Activated CD4-positive, alpha-beta T cell treated with anti-CD3 and anti-CD28 coated beads, Interleukin-2, amount 10 ng/mL, durations not matched to agents 24 days and 14 days (primary cell): ENCODE data around the gene SNX14. TPM values are rescaled to one million over a fixed set of nuclear protein-coding genes. Genes with fewer than 3 reads are reported as not detected.
A peak's percentile ranks its signal among the peaks of the same experiment; 100 is the strongest.
"Not testable (repeated sequence)": the region's sequence is repeated elsewhere in the genome, so short reads cannot be mapped to it uniquely, and the experiment has no call there.

Experiments
- DNase-seq: peaks from one replicate; pipeline ENCODE4 v3.0.0; 2022
- H3K27ac Mint-ChIP-seq: one replicate; pipeline ENCODE4 v1.8.0; 2022; ENCODE audit warnings: mild to moderate bottlenecking, mixed read lengths
- H3K27me3 Mint-ChIP-seq: one replicate; pipeline ENCODE4 v1.8.0; 2022; ENCODE audit warnings: mixed read lengths
- H3K36me3 Mint-ChIP-seq: one replicate; pipeline ENCODE4 v1.8.0; 2022; ENCODE audit warnings: low read depth, mild to moderate bottlenecking, mixed read lengths
- H3K4me1 Mint-ChIP-seq: one replicate; pipeline ENCODE4 v1.8.0; 2021; ENCODE audit warnings: mixed read lengths
- H3K4me3 Mint-ChIP-seq: one replicate; pipeline ENCODE4 v1.8.0; 2022; ENCODE audit warnings: mild to moderate bottlenecking, moderate library complexity, mixed read lengths
- H3K9me3 Mint-ChIP-seq: one replicate; pipeline ENCODE4 v1.8.0; 2021; ENCODE audit warnings: mixed read lengths
- intact Hi-C: fragments of 100-400 bp; cut with micrococcal nuclease; formaldehyde crosslinking; loops from one replicate; pipeline ENCODE4 v1.15.1; 2023
- total RNA-seq: library from RNA; stranded (reverse); gene quantifications from 2 replicates; pipeline ENCODE4 v1.2.3, GENCODE V29; 2022

SNX14 gene
- total RNA-seq, 1 donor from 2014 or later: 47.1 TPM

DNA sequence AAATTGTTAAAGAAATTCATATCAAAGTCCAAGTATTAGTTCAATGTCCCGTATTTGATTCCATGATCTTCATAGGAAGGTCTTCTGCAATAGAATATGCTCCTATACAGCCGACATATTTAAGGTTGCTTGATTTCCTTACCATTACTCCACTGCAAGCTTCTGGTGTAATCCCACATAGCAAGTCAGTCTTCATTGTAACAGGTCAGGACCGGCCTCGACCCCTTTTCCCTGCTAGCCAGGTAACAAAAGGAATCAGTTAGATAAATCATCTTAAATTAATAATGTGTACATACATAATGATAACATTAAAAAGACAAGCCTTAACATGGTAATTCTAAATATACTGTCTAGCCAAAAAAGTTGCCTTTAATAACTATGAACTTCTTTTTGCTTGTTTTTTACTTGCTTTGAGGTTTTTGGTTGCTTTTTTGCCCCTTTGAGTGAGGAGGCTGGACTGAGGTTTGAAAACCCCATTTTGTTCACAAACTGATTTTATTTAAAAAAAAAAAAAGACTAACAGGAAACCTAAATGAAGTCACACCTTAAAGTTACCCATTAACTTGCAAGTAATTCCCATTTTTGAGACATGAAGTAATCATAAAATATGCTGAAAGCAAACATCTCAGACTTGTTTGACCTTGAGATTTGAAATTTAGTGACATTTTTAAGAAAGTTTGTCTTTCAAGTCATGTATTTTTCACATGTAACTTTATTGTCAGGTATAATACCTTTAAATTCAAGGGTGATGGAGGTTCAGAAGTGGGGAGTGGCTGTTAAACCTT, 19.2 kb upstream of the SNX14 start:
- no peak overlapping the region for H3K4me3 Mint-ChIP-seq

DNA sequence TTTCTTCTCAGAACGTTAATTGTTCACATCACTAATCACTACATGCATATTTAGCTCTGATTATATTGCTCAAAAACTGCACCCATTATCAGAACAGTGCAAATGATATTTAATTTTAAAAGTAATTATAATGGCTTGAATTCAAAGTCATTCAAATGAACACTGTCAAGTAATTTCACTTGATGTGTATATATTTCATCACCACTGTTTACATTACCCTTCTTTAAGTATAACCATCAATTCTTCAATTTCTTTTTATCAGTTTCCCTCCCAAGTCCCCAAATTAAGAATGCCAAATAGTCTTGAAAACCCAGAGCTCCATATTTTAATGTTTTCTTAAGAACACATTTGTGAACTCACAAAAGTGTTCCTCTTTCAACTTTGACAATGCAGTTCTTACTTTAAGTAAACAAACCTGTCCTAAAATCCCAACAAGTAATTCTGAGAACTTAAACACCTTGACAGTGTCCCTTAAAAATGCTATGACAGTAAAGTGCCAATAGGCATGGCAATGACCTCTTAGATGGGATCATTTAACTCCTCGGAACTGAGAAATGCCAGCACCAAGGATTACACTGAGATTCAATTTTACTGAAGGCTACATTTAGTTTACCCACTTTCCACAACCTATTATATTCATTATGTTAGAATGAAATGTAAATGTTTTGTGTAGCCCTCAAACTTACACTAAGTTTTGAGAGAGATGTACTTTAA, 16.7 kb upstream of the SNX14 start:
- H3K4me1 Mint-ChIP-seq: peaks cover 4% of the 10 kb centered on the region

More for the DNA sequence above, 19.2 kb upstream of the SNX14 start:
- Mint-ChIP-seq H3K4me1 (peaks cover 6% of the 10 kb centered on the region), H3K27me3 (no peaks in the 10 kb centered on the region), H3K36me3 (peaks cover 62% of the 10 kb centered on the region), H3K27ac (no peak overlapping the region), H3K9me3 (no peaks in the 10 kb centered on the region)
- intact Hi-C loops: no loop called here
- no peak for DNase-seq

DNA sequence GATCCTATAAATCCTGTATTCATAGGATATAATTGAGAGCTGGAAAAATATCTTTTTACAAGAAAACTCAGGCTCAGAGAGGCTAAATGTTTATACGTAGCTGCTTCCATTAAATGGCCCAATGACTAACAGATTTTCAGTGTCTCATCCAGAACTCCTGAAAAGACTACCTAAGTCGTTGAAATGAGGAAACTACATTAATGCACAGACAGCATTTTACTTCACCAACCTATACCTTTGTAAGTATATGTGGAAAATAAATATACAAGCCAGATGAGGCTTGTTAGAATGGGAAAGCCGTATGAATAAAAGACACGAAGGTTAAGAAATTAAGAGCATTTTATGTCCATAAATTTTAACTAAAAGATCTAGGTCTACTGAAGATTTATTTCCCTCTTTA, 8.4 kb upstream of the SNX14 start:
- intact Hi-C loops: no loop called here
- no peak for DNase-seq
- Mint-ChIP-seq H3K4me1 (no peaks in the 10 kb centered on the region), H3K27ac (no peak overlapping the region), H3K9me3 (no peaks in the 10 kb centered on the region), H3K27me3 (no peaks in the 10 kb centered on the region), H3K36me3 (peaks cover 9% of the 10 kb centered on the region), H3K4me3 (no peak overlapping the region)

More for the DNA sequence above, 16.7 kb upstream of the SNX14 start:
- DNase-seq: no peak
- no peak overlapping the region for H3K27ac Mint-ChIP-seq
- H3K4me3 Mint-ChIP-seq: no peak overlapping the region
- no peaks in the 10 kb centered on the region for H3K9me3 Mint-ChIP-seq
- no peaks in the 10 kb centered on the region for H3K27me3 Mint-ChIP-seq
- intact Hi-C loops: no loop called here
- H3K36me3 Mint-ChIP-seq: peaks cover 53% of the 10 kb centered on the region

DNA sequence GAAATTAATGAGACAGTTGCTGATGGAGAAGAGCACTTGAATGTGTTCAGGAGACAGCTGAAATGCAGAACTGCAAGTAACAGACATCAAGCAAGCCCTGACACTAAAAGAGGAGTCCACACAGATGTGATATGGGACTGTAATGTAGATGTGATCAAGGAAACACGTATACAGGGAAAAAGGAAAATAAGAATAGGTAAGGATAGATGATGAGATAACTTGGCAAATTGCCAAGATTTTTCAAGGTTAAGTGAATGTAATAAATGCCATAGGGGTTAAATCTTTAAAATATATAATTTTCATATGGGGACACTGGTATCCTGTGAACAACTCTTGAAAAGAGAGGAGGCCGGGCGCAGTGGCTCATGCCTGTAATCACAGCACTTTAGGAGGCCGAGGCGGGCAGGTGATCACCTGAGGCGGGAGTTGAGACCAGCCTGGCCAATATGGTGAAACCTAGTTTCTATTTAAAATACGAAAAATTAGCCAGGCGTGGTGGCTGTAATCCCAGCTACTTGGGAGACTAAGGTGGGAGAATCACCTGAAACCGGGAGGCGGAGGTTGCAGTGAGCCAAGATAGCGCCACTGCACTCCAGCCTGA, 7.2 kb upstream of the SNX14 start:
- Mint-ChIP-seq H3K4me1 (no peaks in the 10 kb centered on the region), H3K27me3 (peaks cover 2% of the 10 kb centered on the region), H3K36me3 (peaks cover 7% of the 10 kb centered on the region), H3K9me3 (no peaks in the 10 kb centered on the region), H3K4me3 (no peak overlapping the region), H3K27ac (no peak overlapping the region)
- no peak for DNase-seq
- intact Hi-C loops: loop anchor here (1.0 kb wide), 1 partner anchor 7 kb away; no protein-coding TSS in a partner anchor

DNA sequence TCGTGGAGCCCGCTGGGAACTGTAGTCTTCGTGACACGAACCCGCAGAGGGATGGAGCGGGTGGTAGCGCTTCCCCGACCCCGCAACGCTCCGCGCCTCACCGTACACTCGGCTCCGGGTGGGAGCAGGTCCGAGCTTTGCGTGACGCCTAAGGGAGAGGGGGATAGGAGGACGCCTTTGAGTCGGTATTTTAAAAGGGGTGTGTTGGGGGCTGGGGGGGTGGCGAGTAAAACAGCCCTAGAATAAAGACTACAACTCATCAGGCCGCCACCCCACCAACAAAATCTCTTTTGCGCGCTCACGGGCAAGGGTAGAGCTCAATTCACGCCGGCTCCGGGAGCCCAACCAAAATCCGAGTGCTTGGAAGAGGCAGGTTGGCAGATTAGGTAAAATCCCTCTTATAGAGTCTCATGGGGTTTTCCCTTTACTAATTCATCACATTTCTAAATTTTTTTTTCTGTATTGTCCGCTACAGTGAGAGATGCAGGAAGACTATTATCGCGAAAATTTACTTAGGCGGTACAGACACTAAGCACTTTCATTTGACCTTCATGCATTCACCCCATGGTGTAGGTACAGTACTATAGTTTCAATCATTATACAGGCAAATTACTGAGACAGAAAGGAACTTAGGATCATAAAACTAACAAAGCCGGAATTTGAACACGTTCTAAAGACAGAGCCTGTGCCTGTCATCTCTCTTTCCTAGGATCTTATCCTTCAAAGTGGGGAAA, 706 bp upstream of the SNX14 start:
- Mint-ChIP-seq H3K36me3 (peaks cover 23% of the 10 kb centered on the region), H3K4me3 (peak overlapping the region; percentile 97), H3K27me3 (peaks cover 3% of the 10 kb centered on the region), H3K4me1 (peaks cover 20% of the 10 kb centered on the region), H3K9me3 (peaks cover 4% of the 10 kb centered on the region), H3K27ac (peak overlapping the region; percentile 96)
- no peak for DNase-seq
- intact Hi-C loops: loop anchor here (1.0 to 10.0 kb wide), 6 partner anchors 14 to 240 kb away; partner anchors contain the start of gene NT5E

GRCh38 chr6:85592033-85592432, 1.6 kb downstream of the SNX14 start:
- Mint-ChIP-seq H3K36me3 (peaks cover 30% of the 10 kb centered on the region), H3K27ac (peak overlapping the region; percentile 70), H3K4me3 (peak overlapping the region; percentile 97), H3K9me3 (peaks cover 6% of the 10 kb centered on the region), H3K27me3 (peaks cover 3% of the 10 kb centered on the region), H3K4me1 (peaks cover 20% of the 10 kb centered on the region)
- DNase-seq: no peak
- intact Hi-C loops: loop anchor here (10.0 kb wide), 1 partner anchor 237 kb away; no protein-coding TSS in a partner anchor

DNA sequence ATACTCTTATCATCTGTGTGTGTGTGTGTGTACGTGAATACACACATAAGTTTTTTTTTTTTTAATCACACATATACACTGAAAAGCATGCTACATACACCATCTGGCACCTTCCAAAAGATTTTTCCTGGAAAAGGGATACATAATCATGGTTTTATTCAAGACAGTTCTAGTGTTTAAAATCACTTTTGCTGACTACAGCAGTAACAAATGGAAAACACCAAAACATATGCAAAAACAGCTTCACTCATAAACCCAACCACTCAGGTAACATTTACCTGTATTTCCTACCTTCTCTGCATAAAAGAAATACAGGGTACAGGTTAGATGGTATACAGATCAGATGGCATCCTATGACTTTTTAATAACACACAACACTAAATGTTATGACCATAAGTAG, 2.5 kb downstream of the SNX14 start:
- intact Hi-C loops: loop anchor here (10.0 kb wide), 1 partner anchor 236 kb away; no protein-coding TSS in a partner anchor
- DNase-seq: no peak
- peaks cover 20% of the 10 kb centered on the region for H3K4me1 Mint-ChIP-seq
- peaks cover 6% of the 10 kb centered on the region for H3K9me3 Mint-ChIP-seq
- H3K27ac Mint-ChIP-seq: no peak overlapping the region
- H3K4me3 Mint-ChIP-seq: no peak overlapping the region
- peaks cover 33% of the 10 kb centered on the region for H3K36me3 Mint-ChIP-seq
- H3K27me3 Mint-ChIP-seq: peaks cover 3% of the 10 kb centered on the region

DNA sequence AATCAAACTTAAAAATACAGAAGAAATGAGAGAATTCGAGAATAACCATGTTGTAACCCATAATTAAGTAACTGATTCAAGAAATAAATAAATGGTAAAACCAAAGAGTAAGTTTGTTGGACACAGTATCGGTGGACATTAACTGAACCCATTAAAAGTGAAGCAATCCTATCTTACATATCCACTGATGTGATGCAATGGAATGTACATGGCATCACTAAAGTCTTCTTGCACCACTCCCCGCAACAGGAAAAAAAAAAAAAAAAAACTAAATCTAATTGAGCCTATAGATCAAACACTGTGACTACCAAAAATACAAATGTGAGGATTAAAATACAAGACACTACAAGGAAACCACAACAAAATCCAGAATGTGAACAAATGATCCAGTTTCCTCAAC, 7.9 kb downstream of the SNX14 start:
- H3K36me3 Mint-ChIP-seq: peaks cover 67% of the 10 kb centered on the region
- intact Hi-C loops: no loop called here

GRCh38 chr6:85582832-85583231, 10.8 kb downstream of the SNX14 start:
- H3K4me1 Mint-ChIP-seq, H3K27me3 Mint-ChIP-seq, H3K4me3 Mint-ChIP-seq, H3K27ac Mint-ChIP-seq, DNase-seq, intact Hi-C loops: not testable (repeated sequence)
- H3K36me3 Mint-ChIP-seq: peaks cover 53% of the 10 kb centered on the region
- peaks cover 28% of the 10 kb centered on the region for H3K9me3 Mint-ChIP-seq

More for the DNA sequence above, 7.9 kb downstream of the SNX14 start:
- no peak overlapping the region for H3K4me3 Mint-ChIP-seq
- H3K4me1 Mint-ChIP-seq: peaks cover 5% of the 10 kb centered on the region
- H3K27me3 Mint-ChIP-seq: no peaks in the 10 kb centered on the region
- H3K27ac Mint-ChIP-seq: no peak overlapping the region
- no peak for DNase-seq
- peaks cover 35% of the 10 kb centered on the region for H3K9me3 Mint-ChIP-seq

DNA sequence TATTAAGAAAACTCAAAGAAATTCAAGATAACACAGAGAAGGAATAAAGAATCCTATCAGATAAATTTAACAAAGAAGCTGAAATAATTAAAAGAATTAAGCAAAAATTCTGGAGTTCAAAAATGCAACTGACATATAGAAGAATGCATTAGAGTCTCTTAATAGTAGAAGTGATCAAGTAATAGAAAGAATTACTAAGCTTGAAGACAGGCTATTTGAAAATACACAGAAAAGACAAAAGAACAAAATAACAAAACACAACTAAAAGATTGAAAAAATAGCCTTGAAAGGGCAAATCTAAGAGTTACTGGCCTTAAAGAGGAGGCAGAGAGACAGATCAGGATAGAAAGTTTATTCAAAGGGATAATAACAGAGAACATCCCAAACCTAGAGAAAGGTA, 12.1 kb downstream of the SNX14 start:
- intact Hi-C loops: no loop called here
- no peaks in the 10 kb centered on the region for H3K27me3 Mint-ChIP-seq

DNA sequence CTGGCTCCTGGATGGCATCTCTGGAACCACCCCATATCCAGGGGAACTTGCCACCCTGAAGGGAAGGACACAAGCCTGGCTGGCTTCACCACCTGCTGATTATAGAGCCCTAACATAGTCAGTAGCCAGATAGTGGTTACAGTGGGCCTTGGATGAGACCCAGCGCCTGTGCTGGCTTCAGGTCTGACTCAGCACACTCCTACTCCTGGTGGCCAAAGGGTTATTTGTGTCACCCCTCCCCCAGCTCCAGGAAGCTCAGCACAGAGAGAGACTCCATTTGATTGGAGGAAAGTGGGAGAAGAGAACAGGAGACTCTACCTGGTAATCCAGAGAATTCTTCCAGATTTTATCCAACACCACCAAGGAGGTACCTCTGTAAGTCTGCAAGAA, 12.8 kb downstream of the SNX14 start:
- intact Hi-C loops: no loop called here
- peaks cover 7% of the 10 kb centered on the region for H3K4me1 Mint-ChIP-seq
- no peaks in the 10 kb centered on the region for H3K27me3 Mint-ChIP-seq
- no peak overlapping the region for H3K27ac Mint-ChIP-seq
- no peak overlapping the region for H3K4me3 Mint-ChIP-seq
- peaks cover 45% of the 10 kb centered on the region for H3K36me3 Mint-ChIP-seq
- no peak for DNase-seq
- H3K9me3 Mint-ChIP-seq: peaks cover 28% of the 10 kb centered on the region

More for the DNA sequence above, 12.1 kb downstream of the SNX14 start:
- Mint-ChIP-seq H3K9me3 (peaks cover 28% of the 10 kb centered on the region), H3K36me3 (peaks cover 48% of the 10 kb centered on the region), H3K4me3 (no peak overlapping the region), H3K4me1 (peaks cover 7% of the 10 kb centered on the region), H3K27ac (no peak overlapping the region)
- no peak for DNase-seq

DNA sequence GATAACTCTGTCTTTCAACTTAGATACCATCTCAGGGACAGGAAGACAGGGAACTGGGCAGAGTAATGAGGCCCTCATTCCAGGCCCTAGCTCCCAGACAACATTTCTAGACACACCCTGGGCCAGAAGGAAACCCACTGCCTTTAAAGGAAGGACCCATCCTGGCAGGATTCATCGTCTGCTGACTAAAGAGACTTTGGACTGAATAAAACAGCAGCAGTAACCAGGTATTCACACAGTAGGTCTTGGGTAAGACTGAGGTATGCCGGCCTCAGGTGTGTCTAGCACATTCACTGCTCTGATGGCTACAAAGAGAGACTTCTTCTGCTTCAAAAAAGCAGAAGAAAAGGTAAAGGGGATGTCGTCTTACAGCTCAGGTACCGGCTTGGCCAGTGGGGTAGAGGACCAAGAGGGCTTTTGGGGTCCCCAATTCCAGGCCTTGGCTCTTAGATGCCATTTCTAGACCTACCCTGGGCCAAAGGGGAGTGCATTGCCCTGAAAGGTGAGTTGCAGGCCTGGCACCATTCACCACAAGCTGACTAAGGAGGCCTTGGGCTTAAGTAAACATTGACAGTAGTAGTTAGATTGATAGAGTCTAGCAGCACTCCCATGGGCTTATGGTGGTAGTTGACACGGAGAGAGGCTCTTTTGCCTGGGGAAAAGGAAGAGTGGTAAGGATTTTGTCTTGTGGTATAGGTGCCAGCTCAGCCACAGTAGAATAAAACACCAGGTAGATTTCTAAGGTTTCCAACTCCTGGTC, 13.4 kb downstream of the SNX14 start:
- H3K27me3 Mint-ChIP-seq: no peaks in the 10 kb centered on the region
- peaks cover 27% of the 10 kb centered on the region for H3K9me3 Mint-ChIP-seq
- no peak overlapping the region for H3K27ac Mint-ChIP-seq
- peaks cover 7% of the 10 kb centered on the region for H3K4me1 Mint-ChIP-seq
- no peak for DNase-seq
- intact Hi-C loops: no loop called here
- no peak overlapping the region for H3K4me3 Mint-ChIP-seq
- H3K36me3 Mint-ChIP-seq: peaks cover 43% of the 10 kb centered on the region

GRCh38 chr6:85579581-85579980, 14.1 kb downstream of the SNX14 start:
- intact Hi-C loops: no loop called here
- Mint-ChIP-seq H3K36me3 (peaks cover 36% of the 10 kb centered on the region), H3K27me3 (no peaks in the 10 kb centered on the region), H3K4me1 (peaks cover 6% of the 10 kb centered on the region), H3K4me3 (no peak overlapping the region), H3K9me3 (peaks cover 21% of the 10 kb centered on the region), H3K27ac (no peak overlapping the region)
- DNase-seq: no peak
